Ramos (cell line): Measurements from ENCODE around the gene MED13L.

Source experiments
- in situ Hi-C: fragments of 300-500 bp; cut with MboI; formaldehyde crosslinking; loops from one replicate; pipeline ENCODE4 v1.14.3; 2022; ENCODE audit warnings: low sequenced_read_pairs; ENCODE audit not compliant: unreplicated experiment

The MED13L gene

DNA sequence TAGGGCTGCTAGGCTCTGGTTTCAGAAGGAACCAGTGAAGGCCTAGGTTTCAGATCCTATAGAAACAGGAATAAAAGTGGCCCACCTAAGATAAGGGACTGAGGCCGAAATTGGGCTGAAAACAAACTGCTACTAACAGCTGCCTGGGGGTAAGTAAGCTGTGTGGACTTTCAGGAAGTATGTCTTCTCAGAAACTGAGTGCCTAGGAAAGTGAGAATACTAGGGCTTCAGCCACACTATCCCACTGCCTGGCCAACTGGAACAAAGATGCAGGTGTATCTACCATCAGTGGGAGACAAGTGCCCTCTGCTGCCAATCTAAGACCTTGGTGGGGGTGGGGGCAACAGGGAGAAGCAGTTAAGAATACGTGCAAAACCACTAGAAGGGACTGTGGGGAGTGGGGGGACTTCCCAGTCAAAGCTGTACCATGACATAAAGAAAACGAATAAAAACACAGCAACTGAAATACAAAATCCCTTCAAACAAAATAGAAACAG, 82.5 kb downstream of the MED13L start:
- in situ Hi-C loops: no loop called here

DNA sequence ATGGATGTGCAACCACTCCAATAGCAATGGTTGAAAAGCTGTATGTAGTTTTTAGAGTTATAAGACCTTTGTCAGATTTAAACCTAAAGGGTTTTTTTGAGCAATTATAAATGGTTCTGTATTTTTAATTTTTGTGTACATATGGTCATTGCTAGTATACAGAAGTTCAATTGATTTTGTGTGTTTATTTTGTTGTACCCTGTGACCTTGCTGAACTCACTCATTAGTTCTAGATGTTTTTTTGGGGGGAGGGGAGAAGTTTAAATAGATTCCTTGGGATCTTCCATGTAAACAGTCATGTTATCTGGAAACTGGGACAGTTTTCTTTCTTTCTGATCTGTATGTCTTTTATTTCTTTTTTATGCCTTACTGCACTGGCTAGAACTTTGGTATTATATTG, 87.8 kb downstream of the MED13L start:
- in situ Hi-C loops: no loop called here

DNA sequence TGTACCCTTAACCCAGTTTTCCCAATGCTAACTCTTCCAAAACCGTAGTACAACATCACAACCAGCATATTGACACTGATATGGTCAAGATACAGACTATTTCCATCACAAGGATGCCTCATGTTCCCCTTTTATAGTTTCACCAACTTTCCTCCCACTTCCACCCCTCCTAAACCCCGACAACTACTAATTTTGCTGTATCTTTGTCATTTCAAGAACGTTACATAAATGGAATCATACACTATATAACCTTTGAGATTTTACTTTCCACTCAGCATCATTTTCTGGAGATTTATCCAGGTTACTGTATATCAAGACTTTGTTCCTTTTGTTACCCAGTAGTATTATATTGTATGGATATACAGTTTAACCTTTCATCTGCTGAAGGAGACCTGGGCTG, 88.9 kb downstream of the MED13L start:
- in situ Hi-C loops: no loop called here

DNA sequence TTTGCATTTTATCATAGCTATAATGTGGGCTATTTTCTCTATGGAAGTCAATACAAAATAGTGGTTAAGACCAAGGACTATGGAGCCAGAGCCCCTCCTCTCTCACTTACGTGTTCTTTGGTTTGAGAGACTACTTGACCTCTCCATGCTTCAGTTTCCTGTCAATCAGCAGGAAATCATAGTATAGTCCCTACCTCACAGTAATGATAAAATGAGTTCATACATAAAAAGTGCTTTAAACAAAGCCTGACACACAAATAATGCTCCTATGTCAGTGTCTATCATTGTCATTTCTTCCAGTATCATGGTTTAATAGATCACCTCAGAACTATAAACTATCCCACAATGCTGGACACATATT, 90.4 kb downstream of the MED13L start:
- in situ Hi-C loops: no loop called here

DNA sequence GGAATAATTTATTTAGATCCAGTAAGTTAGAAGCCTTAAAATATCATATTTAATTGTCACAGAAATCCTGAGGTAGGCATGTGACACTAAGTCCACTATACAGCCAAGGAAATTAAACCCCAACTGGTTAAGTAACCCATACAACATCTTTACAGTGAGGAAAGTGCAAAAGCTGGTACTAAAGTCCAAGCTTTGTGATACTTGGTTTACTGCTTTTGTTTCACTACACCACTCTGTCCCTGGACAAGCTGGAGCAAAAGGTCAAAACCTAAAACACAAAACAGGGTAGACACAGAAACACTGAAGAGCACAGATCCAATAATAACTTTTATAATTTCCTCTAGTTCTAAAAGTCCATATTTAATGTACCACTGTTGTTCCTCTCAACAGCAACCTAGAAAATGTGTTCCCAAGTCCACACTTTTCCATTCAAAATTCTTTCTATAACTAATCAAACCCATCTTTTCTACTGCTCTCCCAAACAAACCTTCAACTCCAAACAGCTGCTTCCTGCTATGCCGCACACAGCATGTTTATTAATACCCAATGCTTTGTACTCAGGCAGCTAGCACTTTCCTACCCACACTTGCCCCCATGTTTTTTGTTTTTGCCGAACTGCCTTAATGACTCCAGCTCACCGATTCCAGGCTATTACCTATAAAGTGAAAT, 90.9 kb downstream of the MED13L start:
- in situ Hi-C loops: no loop called here

DNA sequence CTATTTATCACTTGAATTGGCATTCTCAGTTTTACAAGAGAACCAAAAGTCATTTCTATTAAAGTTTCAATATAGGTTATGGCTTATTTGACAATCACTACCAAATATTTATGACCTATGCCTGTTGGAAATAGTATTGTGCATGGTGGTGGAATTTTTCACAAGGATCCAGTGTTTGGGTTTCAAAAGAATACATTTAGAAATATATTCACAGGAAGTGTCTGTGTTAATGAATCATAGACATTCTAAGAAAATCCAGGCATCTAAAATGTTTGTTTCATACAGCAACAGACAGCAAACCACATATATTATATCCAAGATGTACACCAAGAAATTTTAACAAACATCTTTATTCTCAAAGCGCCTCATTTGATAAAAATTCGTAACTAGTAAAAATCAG, 92.7 kb downstream of the MED13L start:
- in situ Hi-C loops: no loop called here

DNA sequence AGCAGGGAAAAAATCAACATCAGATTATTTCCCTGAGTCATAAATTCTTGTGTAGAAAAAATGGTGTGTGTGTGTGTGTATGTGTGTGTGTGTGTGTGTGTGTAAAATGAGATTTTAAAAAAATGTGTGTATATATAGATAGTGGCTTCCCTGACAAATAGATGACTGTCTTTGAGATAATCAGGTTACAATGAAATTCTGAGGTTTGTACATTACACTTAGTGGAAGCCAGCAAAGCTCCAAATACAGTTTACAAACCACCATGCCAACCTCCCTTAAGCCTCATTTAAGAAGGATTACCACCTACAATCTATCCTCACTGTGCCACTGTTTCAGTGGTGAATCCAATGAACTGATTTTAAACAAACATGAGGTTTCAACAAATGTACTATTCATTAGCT, 93.8 kb downstream of the MED13L start:
- in situ Hi-C loops: no loop called here

DNA sequence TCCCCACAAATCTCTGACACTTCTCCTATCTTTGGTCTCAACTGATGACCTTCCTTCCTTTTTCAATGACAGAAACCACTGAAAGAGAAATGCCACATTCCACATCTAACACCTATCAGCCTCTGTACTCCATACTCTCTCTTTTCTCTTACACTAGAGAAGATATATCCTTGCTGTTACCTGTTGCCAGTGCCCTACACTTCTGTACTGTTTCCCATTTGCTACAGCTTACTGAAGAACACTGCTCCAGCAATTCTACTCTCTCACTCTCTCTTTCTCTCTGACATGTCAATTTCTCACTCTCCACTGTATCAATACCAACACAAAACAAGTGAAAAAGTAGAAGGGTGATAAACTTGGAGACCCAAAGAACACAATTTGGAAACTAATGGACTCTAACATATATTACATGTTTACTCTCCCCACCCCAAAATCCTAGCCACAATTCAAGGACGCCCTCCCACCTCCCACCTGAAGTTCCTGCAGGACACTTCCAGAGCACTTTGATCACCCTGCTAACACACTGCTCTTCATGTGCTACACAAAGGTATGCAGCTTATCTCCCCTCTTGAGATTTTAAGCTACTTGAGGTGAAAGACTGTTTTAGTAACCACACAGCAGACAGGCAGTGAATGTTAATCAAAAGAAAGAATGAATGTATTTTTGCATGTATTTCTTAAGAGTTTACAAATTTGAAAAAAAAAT, 95.0 kb downstream of the MED13L start:
- in situ Hi-C loops: no loop called here

DNA sequence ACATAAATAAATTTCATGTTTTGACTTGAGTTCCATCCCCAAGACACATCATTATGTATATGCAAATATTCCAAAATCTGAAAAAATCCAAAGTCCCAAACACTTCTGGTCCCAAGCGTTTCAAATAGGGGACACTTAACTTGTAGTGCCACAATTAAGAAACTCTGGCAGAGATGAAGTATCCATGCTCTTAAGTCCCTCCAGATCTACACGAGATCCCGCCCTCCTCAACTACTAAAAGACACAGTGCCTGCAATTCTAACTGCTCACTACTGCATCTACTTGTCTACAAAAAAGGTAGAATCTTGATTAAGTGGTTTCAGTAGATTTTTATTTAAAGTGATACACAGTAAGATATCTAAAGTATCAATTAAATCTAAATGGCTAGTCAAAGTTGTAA, 97.0 kb downstream of the MED13L start:
- in situ Hi-C loops: no loop called here

DNA sequence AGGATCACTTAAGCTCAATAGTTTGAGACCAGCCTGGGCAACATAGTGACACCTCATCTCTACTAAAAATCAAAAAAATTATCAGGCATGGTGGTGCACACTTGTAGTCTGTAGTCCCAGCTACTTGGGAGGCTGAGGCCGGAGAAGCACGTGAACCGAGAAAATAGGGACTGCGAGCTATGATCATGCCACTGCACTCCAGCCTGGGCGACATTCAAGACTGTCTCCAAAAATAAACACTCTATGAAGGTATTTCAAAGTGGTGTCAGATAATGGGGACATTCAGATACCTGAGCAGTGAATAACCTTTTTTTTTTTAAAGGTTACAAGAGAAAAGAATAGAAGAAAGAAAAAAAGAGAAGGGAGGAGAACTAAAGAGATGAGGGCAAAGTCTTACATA, 98.1 kb downstream of the MED13L start:
- in situ Hi-C loops: no loop called here

DNA sequence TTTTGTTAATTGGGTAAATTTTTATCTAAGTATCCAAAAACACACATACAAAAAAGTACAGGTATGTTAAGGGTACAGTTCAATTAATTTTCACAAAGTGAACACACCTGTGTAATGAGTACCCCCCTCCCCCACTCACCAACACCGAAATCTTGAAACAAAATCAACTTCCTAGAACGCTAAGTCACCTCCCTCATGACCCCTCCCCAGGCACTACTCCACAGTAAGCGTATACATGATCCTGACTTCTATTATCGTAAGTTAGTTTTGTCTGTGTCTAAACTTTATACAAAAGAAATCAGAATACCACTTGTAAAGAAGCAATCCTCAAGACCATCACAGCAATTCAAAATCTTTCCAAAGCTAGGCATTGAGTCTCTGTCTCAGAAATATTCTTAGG, 100.5 kb downstream of the MED13L start:
- in situ Hi-C loops: no loop called here

DNA sequence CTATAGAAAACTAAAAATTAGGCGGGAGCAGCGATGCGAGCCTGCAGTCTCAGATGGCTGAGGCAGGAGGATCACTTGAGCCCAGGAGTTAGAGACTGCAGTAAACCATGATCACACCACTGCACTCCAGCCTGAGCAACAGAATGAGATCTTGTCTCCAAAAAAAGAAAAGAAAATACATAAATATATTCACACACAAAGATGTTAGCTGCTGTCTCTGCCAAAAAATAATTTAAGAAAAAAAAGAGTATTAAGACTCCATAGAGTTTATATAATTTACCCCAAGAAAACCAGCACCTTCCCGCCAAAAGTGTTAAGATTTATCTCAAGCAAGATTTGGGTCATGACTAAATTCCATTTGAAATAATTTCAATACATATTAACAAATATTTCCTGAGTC, 102.6 kb downstream of the MED13L start:
- in situ Hi-C loops: no loop called here

DNA sequence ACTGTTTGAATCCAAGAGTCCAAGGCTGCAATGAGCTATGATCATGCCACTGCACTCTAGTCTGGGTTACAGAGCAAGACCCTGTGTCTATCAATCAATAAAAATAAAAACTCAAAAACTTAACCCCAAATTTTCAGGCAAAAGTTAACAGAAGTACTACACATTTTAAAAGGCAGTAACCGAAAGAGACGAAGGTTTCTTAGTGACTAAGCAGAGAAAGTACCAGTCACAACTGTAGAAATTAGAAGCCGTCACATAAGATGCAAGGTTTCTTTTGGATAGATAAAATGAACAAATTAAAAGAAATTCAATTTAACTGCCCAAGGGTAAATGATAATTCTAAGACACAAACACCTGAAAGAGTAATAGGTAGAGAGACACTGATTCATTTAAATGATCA, 103.5 kb downstream of the MED13L start:
- in situ Hi-C loops: no loop called here

DNA sequence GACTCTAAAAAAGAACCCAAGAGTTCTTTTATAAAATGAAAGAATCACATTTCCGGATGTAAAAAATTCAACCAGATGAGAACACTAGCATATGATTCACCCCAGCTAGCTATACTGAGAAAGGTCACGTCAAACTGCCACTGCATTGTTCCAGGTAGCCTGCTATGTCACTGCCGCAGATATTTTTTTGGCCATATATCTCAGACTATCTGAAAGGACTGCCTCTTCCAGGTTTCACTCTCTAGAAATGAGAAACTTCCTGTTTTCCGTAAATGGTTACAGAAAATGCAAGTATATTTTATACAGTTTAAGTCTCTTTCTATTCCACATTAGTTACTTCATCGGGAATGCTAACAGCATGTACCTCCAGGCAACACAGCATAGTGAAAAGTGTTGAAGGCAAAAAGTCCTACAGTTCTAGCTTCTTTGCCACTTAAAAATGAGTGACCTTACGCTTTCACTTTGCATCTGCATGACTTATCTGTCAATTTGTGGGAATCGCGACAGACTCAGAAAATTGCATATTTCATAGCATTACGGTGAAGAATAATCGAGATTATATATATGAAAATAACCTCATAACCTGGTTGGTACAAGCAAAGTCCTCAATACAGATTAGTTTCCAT, 105.2 kb downstream of the MED13L start:
- in situ Hi-C loops: no loop called here

DNA sequence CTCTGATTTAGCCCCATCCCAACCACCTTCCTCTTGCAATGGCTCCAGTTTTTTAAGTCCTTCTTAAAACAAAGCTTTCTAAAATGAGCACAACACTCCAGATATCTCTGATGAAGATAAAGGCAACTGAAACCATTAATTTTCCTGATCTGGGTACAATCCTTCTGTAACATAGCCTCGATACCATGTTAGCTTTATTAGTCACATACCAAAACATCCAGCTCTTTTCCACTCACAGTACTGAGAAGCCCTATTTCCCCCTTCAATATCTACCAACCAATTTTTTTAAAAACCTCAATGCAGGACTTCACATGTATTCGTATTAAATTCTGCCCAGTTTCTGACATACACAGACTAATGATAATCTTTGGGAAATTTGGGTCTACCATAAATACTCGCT, 105.9 kb downstream of the MED13L start:
- in situ Hi-C loops: no loop called here

DNA sequence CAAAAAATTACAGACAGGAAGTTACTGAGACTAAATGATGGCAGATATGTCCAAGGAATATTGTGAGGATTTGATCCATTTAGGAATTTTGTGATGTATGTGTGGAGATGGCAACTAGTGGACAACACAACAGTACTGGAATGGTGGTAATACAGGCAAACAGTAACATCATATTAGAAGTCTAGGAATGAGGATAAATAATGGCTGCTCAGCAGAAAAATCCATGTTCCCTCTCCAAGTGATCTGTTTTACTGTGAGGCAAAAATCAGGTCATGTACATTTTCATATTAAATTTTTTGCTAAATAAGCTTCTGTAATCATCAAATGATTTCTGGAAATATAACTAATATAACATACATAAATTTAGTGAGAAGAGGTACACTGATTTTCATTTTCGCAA, 108.4 kb downstream of the MED13L start:
- in situ Hi-C loops: no loop called here

DNA sequence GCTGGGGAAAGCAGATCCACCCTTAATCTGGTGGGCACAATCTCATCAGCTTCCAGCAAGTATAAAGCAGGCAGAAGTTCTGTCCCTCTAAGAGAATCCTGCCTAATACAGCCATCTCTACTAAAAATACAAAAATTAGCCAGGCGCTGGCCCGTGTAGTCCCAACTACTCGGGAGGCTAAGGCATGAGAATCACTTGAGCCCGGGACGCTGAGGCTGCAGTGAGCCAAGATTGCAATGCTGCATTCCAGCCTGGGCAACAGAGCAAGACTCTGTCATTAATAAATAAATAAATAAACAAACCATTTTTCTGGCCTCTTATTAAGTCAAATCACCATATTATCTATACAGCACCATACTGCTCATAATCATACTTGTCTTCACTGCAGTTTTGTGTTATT, 111.2 kb downstream of the MED13L start:
- in situ Hi-C loops: no loop called here

DNA sequence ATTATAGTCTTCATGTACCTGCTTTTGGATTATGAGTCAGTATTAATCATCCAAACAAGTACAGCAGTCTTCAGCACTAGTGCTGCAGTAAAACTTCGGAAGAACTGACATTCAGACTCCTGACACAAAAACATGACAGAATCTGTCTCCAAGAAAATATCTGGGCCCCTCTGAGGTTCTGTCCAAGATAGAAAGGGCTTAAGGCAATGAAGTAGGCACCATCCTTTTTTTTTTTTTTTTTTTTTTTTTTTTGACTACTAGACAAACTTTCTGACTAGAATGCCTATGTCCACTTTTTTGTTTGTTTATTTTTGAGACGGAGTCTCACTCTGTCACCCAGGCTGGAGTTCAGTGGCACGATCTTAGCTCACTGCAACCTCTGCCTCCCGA, 112.5 kb downstream of the MED13L start:
- in situ Hi-C loops: no loop called here

DNA sequence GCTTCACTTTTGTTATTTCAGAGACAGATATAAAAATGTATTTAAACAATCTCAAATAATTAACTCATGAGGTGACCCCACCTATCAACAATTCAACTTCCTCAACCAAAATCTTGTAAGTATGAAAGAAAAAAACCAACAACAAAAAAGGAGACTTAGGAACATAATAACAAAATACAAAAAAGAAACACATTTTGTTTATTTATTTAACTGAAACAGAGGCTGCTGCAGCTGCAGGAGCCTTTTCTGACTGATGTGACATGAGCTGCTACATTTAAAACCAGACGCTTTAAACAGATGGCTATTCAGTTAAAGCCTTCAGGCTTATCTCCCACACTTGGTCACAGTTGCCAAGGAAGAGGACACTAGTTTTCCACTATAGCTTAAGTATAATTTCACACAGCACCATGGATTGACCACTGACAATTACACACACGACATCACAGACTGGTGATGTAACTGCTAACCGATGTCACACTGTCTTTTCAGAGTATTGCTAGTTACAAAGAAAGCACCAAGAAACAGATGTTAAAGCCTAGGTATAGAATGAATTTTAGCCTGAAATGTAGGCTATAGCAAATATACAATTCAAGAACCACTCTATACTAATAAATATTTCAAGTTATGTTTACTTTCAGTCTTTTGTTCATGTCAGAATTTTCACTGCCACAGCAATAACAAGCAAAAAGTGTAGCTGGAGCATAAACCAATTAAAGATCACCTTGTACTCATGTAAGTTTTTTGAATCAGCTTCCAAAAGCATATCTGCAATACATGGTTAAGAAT, 113.0 kb downstream of the MED13L start:
- in situ Hi-C loops: no loop called here

DNA sequence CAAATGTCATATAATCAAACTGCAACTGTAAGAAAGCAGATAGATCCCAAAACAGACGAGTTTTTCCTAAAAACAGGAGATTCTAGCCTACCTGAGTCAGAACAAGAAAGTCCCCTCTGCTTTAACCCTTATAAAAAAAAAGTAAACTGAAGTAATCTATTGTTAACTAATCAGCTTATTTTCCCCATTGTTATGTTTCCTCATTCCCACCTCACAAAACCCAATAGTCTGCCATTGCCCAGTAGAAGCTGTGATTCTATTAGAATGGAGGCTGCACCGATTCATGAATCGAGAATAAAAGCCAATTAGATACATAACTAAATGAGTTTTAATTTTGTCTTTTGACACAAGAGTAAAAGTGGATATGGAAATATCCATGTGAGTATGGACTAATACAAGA, 115.4 kb downstream of the MED13L start:
- in situ Hi-C loops: no loop called here

DNA sequence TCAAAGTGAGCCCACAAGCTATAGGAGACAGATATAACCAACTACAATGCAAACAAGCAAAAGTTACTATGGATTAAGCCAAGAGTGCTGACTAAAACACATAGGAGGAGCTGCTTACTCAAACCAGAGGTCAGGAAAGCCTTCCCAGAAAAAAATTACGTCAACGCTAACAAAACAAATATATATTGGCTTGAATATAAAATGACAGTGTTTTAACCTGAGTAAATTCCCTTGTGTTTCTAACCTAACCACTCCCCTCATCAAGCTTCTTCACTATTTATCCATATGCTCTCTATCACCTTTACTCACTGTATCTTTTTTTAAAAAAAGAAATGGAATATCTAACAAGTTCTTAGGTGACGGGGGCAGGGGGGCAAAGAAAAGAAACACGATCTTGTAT, 115.9 kb downstream of the MED13L start:
- in situ Hi-C loops: no loop called here
